HepG2 (cell line): ENCODE results near the gene RREB1. TPM values are rescaled to one million over a fixed set of nuclear protein-coding genes. Genes with fewer than 3 reads are reported as not detected.
A peak's percentile ranks its signal among the peaks of the same experiment; 100 is the strongest.

ENCODE experiments used
- ARHGAP35 ChIP-seq: sonication (generic); formaldehyde crosslinking; IDR thresholded peaks from 2 replicates; pipeline ENCODE4 v1.9.0; 2022; ENCODE audit warnings: mild to moderate bottlenecking, inconsistent platforms, moderate library complexity, missing genetic modification reagents, borderline replicate concordance
- ATM ChIP-seq: fragments of 450-650 bp; IDR thresholded peaks from 2 replicates; pipeline ENCODE4 v1.7.1; 2017; ENCODE audit warnings: mild to moderate bottlenecking, borderline replicate concordance
- ETS1 ChIP-seq: sonication (generic); formaldehyde crosslinking; IDR thresholded peaks from 2 replicates; pipeline ENCODE4 v1.4.0; 2020; ENCODE audit warnings: missing genetic modification reagents
- FOSL1 ChIP-seq: sonication (generic); formaldehyde crosslinking; IDR thresholded peaks from 2 replicates; pipeline ENCODE4 v1.9.0; 2021; ENCODE audit warnings: missing genetic modification reagents, borderline replicate concordance
- GRHL1 ChIP-seq: sonication (generic); formaldehyde crosslinking; conservative IDR thresholded peaks from 2 replicates; pipeline ENCODE4 v1.8.0; 2022; ENCODE audit warnings: missing genetic modification reagents
- ISX ChIP-seq: sonication (generic); formaldehyde crosslinking; conservative IDR thresholded peaks from 2 replicates; pipeline ENCODE4 v1.5.0; 2020; ENCODE audit warnings: missing genetic modification reagents
- MLLT10 ChIP-seq: sonication (generic); formaldehyde crosslinking; IDR thresholded peaks from 2 replicates; pipeline ENCODE4 v1.4.0; 2020; ENCODE audit warnings: missing genetic modification reagents
- NONO ChIP-seq, 2 experiments: fragments of 450-650 bp in 1 of 2; sonication (generic) in 1 of 2; formaldehyde crosslinking in 1 of 2; IDR thresholded peaks in 1 of 2; conservative IDR thresholded peaks in 1 of 2; 2 replicates each; pipeline versions ENCODE4 v1.6.1 to v1.8.0; 2017 to 2022; ENCODE audit warnings: mild to moderate bottlenecking in 1 of 2, missing genetic modification reagents in 1 of 2, moderate library complexity in 1 of 2
- NR0B2 ChIP-seq: sonication (generic); formaldehyde crosslinking; IDR thresholded peaks from 2 replicates; pipeline ENCODE4 v1.4.0; 2020; ENCODE audit warnings: mild to moderate bottlenecking, missing genetic modification reagents
- POLR2AphosphoS2 ChIP-seq: IDR thresholded peaks from 2 replicates; pipeline ENCODE4 v1.6.1; 2011; ENCODE audit warnings: low read depth, low read length, improper control_type of control experiment
- RFX5 ChIP-seq: IDR thresholded peaks from 2 replicates; pipeline ENCODE4 v1.6.1; 2011; ENCODE audit warnings: low read depth, low read length, improper control_type of control experiment
- SAFB2 ChIP-seq: sonication (generic); formaldehyde crosslinking; IDR thresholded peaks from 2 replicates; pipeline ENCODE4 v1.5.1; 2020; ENCODE audit warnings: missing genetic modification reagents, low read depth, mild to moderate bottlenecking, borderline replicate concordance
- ZEB1 ChIP-seq: IDR thresholded peaks from 2 replicates; pipeline ENCODE4 v1.6.1; 2012; ENCODE audit warnings: mild to moderate bottlenecking, low read depth, inconsistent platforms; ENCODE audit not compliant: insufficient replicate concordance
- ZNF18 ChIP-seq: sonication (generic); formaldehyde crosslinking; IDR thresholded peaks from 2 replicates; pipeline ENCODE4 v1.8.0; 2022; ENCODE audit warnings: mild to moderate bottlenecking, missing genetic modification reagents; ENCODE audit not compliant: insufficient replicate concordance
- ZNF230 ChIP-seq: sonication (generic); formaldehyde crosslinking; IDR thresholded peaks from 2 replicates; pipeline ENCODE4 v1.4.0; 2020; ENCODE audit warnings: mild to moderate bottlenecking, missing genetic modification reagents
- ZNF513 ChIP-seq: sonication (generic); formaldehyde crosslinking; conservative IDR thresholded peaks from 2 replicates; pipeline ENCODE4 v1.5.0; 2020; ENCODE audit warnings: missing genetic modification reagents
- ZNF547 ChIP-seq: sonication (generic); formaldehyde crosslinking; IDR thresholded peaks from 2 replicates; pipeline ENCODE4 v1.5.1; 2020; ENCODE audit warnings: mild to moderate bottlenecking, missing genetic modification reagents
- ZNF558 ChIP-seq: sonication (generic); formaldehyde crosslinking; IDR thresholded peaks from 2 replicates; pipeline ENCODE4 v1.9.0; 2022; ENCODE audit warnings: mild to moderate bottlenecking, missing genetic modification reagents, borderline replicate concordance
- ZNF746 ChIP-seq: sonication (generic); formaldehyde crosslinking; IDR thresholded peaks from 2 replicates; pipeline ENCODE4 v1.8.0; 2022; ENCODE audit warnings: mild to moderate bottlenecking, missing genetic modification reagents
- ZNF75D ChIP-seq: sonication (generic); formaldehyde crosslinking; IDR thresholded peaks from 2 replicates; pipeline ENCODE4 v1.8.1; 2023; ENCODE audit warnings: missing genetic modification reagents, mild to moderate bottlenecking, borderline replicate concordance
- ZSCAN5A ChIP-seq: sonication (generic); formaldehyde crosslinking; IDR thresholded peaks from 2 replicates; pipeline ENCODE4 v1.8.0; 2022; ENCODE audit warnings: mild to moderate bottlenecking, missing genetic modification reagents, borderline replicate concordance
- polyA plus RNA-seq, 8 experiments: library from polyadenylated mRNA; depleted of rRNA in 3 of 8; stranded (reverse) in 7 of 8; unstranded in 1 of 8; fragments of >200 nt; fragmentation: Illumina TruSeq in 4 of 8; extraction: Trizol in 4 of 8; gene quantifications; 2 replicates each; pipeline versions ENCODE4 v1.2.1 to v1.2.3, GENCODE V29; 2011 to 2016; ENCODE audit warnings: low read depth in 4 of 8, missing spikeins in 1 of 8, mixed read lengths in 1 of 8; ENCODE audit not compliant: insufficient read depth in 1 of 8
- total RNA-seq, 5 experiments: library from RNA; depleted of rRNA; stranded (reverse); fragments of >200 nt; fragmentation: Illumina TruSeq; extraction: Trizol; gene quantifications; 2 replicates each; pipeline ENCODE4 v1.2.3, GENCODE V29; 2016; ENCODE audit warnings: low read depth in 1 of 5

Gene RREB1
- total and polyA plus RNA-seq, 2 of the 13 experiments (the other 11 are each of a cell fraction or from before 2014, with no cell fraction given): 6.1 to 23.2 TPM

- no peak for TF ChIP-seq ZNF558
- no peak for TF ChIP-seq ZNF75D (CRISPR knock-in tag)
- TF ChIP-seq ZNF547 (CRISPR knock-in tag): no peak
- no peak for TF ChIP-seq ATM
- TF ChIP-seq GRHL1 (CRISPR knock-in tag): no peak
- TF ChIP-seq ZNF513: no peak
- no peak for TF ChIP-seq ZNF746 (CRISPR knock-in tag)
- TF ChIP-seq ARHGAP35 (CRISPR knock-in tag): no peak
- TF ChIP-seq SAFB2 (CRISPR knock-in tag): no peak
- TF ChIP-seq RFX5: no peak
- no peak for TF ChIP-seq NONO (IDR thresholded peaks at IDR 0.05)
- TF ChIP-seq NONO (CRISPR knock-in tag; conservative IDR thresholded peaks at IDR 0.05): peak; percentile 36
- no peak for TF ChIP-seq FOSL1 (CRISPR knock-in tag)
- TF ChIP-seq ETS1 (CRISPR knock-in tag): no peak
- TF ChIP-seq ISX: no peak
- TF ChIP-seq ZSCAN5A (CRISPR knock-in tag): no peak
- no peak for TF ChIP-seq NR0B2 (CRISPR knock-in tag)
- TF ChIP-seq MLLT10: no peak
- no peak for TF ChIP-seq POLR2AphosphoS2
- TF ChIP-seq ZNF230: no peak
- TF ChIP-seq ZEB1: no peak
- no peak for TF ChIP-seq ZNF18 (CRISPR knock-in tag)
Measured at GRCh38 chr6:7139835-7140470, 32.2 kb downstream of the RREB1 start (continued).
